WI38 (cell line): ENCODE measurements around the gene RAB27A.

ENCODE experiments used
- H3K4me3 ChIP-seq: 2 replicates; pipeline ENCODE4 v1.5.1; 2011; ENCODE audit warnings: low read depth, mild to moderate bottlenecking, control low read depth, low read length
- TF ChIP-seq, protein P1 (sequence below): IDR thresholded peaks from 2 replicates; pipeline ENCODE4 v1.5.1; 2012; ENCODE audit warnings: low read depth, mild to moderate bottlenecking, control low read depth, low read length

RAB27A gene

DNA sequence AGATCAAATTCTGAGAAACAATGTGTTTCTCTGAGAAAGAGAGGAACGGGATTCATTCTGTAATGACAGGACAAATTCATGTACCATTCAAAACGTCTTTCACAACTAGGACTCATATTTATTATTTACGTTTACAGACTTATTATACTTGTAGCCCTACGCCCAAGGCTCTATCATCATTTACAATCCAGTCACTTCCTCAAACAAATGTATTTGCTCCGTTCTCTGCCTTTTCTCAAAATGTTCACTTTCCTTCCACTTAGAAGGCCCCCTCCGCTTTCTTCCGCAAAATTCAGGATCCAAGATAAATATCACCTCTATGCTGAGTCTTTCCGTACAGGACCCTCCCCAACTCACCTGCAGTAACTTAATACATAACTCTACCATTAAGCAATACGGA is 93.6 kb downstream of the RAB27A start:
- TF ChIP-seq, protein P1, sequence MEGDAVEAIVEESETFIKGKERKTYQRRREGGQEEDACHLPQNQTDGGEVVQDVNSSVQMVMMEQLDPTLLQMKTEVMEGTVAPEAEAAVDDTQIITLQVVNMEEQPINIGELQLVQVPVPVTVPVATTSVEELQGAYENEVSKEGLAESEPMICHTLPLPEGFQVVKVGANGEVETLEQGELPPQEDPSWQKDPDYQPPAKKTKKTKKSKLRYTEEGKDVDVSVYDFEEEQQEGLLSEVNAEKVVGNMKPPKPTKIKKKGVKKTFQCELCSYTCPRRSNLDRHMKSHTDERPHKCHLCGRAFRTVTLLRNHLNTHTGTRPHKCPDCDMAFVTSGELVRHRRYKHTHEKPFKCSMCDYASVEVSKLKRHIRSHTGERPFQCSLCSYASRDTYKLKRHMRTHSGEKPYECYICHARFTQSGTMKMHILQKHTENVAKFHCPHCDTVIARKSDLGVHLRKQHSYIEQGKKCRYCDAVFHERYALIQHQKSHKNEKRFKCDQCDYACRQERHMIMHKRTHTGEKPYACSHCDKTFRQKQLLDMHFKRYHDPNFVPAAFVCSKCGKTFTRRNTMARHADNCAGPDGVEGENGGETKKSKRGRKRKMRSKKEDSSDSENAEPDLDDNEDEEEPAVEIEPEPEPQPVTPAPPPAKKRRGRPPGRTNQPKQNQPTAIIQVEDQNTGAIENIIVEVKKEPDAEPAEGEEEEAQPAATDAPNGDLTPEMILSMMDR, result no peak
- H3K4me3 ChIP-seq, result peak overlapping the region; percentile 95

DNA sequence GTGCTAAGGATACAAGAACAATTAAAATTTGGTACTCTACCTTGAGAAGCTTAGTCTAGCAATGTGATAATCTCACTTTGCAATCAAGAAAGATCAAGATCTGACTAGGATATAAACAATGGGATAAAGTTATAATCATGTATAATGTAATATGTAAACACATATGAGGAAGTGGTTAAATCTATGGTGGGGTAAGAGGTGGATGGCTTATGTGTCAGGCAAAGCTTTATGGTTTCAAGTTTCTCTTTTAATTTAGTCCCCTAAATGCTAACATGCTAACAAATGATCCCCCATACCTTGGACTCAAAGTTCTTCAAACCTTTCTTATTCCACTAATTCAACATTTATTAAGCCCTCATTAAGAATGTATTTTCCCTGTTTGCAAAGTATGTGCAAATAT is 95.4 kb downstream of the RAB27A start:
- peak overlapping the region; percentile 95 for H3K4me3 ChIP-seq
- TF ChIP-seq, protein P1, result no peak

DNA sequence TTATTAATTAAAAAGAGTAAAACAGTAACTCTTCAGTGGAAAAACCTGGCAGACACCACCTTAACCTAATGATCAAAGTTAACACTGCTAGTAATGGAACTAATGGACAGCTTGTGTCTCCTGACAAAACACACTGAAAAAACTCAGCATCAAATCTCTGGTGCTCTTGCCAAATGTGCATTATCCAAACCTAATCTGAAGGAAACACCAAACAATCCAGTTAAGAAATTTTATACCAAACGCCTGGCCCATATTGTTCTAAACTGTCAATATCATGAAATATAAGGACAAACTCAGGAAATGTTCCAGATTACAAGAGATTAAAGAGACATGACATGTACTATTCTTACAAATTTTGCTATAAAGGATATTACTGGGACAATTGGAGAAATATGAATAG is 103.3 kb downstream of the RAB27A start:
- H3K4me3 ChIP-seq, result no peak overlapping the region
- TF ChIP-seq, protein P1, result no peak

DNA sequence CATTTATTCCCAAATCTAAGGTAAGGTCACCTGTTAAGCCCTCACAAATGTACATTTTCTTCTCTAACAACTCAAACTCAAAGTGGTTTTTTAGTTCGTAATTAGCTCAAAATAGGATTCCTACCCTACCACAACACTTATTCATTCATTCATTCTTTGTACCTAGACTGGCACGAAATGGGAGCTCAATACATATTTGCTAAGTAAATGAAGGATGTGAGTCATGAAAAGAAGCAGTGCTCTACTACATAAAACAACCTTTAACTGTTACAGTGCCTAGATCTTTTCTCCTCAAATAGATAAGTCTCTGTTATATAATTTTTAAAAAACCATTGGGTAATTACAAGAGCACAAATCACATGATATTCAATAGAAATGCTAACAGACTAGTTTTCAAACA is 105.9 kb downstream of the RAB27A start:
- TF ChIP-seq, protein P1, result no peak

DNA sequence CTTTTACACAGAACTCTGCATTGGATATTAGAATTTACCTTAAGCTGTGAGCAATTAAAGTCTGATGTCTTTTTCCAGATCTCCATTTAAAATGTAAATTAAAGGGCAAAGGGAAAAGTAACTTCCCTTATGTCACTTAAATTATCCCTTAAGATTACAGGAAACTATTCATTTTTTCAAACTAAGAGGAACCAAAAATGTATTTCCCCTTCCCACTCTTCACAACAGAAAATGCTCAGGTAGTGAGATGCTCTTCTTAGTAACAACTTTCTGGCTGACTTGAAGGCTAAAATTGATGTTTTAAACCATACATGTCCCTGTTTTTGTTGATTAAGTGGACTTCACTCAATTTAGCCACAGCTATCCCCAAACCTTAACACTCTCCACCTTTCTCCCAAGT is 110.5 kb downstream of the RAB27A start:
- H3K4me3 ChIP-seq, result no peak overlapping the region
- TF ChIP-seq, protein P1, result no peak

More for the DNA sequence above, 105.9 kb downstream of the RAB27A start:
- no peak overlapping the region for H3K4me3 ChIP-seq

DNA sequence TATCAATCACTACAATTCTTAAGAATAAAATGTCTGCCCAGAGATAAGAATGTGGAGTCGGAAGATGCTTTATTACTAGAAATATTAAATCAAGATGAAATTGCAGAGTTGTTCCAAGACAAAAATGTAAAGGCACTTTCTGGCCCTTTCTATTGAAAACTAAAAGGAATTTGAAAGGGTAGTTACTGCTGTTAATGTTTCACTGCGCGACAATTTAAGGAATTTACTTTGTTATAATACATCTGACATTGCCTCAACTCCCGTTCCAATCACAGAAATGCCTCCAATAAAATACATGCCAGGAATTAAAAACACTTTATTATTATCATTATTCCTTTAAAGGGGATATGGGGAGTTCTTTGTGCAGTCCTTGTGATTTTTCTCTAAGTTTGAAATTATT is 119.3 kb downstream of the RAB27A start:
- TF ChIP-seq, protein P1, result no peak

DNA sequence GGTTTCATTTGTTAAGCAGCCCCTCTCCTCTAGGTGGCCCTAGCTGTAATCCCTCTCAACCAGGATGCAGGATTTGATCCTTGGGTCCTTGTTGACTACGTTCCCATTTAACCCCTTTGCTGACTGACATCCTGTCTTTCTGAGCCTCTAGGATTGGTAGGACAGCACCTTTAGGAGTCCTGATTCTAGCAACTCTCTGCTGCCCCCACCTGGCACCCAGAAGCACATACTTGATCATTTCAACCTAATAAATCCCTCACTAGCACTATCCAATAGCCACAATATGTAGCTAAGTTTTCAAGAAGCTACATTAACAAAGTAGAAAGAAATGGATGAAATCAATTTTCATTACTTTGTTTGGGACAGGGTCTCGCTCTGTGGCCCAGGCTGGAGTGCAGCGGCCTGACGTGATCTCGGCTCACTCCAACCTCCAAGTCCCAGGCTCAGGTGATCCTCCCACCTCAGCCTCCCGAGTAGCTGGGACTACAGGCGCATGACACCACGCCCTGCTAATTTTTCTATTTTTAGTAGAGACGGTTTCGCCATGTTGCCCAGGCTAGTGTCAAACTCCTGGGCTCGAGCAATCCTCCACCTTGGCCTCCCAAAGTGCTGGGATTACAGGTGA is 121.2 kb downstream of the RAB27A start:
- H3K4me3 ChIP-seq, result no peak overlapping the region
- TF ChIP-seq, protein P1, result peak; percentile 90

More for the DNA sequence above, 119.3 kb downstream of the RAB27A start:
- H3K4me3 ChIP-seq, result no peak overlapping the region
